HG02884 (cell line): Measurements from ENCODE around the gene NAP1L4.

Source experiments
- ATAC-seq: cut with Tn5 transposase; IDR thresholded peaks from one replicate; pipeline ENCODE4 v1.9.1; 2021; ENCODE audit warnings: mild to moderate bottlenecking, moderate library complexity; ENCODE audit not compliant: unreplicated experiment

NAP1L4 gene

DNA sequence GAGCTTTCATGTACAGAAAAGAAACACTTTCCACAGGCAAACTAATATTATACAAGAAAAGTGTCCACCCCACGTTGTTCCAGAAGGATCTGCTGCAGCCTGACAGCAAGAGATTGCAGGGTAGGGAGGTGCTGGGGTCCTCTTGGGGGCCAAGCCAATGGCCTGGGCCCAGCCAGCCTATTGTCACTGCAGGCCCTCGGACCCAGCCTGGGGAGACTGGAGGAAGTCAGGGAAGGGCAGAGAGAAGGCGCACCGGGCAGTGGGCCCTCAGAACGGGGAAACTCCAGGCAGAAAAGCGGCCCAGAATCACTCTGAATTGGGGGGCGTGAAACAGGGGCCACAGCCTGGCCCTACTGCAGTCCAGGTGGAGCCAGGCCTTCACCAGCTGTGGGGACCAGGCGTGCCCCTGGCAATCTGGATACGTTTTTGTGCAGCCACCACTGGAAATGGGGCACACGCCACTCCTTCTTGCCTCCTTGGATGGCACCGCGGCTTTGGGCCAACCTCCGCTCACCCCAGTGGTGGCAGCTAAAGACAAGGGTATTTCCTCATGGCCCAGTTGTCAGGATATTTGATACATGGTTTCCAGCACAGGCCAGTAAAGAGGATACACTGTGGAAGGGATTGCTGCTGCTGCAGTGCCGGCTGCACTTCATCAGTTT lies 3.9 kb upstream of the NAP1L4 start:
- no peak for ATAC-seq

DNA sequence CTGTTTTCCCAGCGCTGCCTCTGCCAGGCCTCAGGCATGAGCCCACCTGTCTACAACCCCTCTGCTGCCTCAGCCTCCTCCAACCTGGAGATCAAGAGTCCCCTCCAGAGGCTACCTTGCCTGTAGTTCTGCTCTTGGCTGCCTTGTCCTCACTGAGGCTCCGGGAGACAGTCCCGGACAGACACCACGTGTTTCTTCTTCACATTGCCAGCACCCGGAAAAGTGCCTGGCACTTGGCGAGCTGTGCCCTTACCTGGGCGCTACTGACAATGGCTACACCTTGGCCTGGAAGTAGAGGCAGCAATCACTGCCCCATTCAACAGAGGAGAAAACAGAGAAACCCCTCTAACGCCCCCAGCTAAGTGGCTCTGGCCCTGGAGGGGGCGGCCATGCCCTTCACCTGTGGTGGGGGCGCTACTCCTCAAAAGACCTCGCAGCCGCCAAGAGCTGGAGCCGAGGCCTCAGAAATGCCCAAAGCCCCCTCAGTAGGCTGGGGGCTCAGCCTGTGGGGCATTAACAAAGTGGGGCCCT lies 3.0 kb upstream of the NAP1L4 start:
- ATAC-seq = no peak

DNA sequence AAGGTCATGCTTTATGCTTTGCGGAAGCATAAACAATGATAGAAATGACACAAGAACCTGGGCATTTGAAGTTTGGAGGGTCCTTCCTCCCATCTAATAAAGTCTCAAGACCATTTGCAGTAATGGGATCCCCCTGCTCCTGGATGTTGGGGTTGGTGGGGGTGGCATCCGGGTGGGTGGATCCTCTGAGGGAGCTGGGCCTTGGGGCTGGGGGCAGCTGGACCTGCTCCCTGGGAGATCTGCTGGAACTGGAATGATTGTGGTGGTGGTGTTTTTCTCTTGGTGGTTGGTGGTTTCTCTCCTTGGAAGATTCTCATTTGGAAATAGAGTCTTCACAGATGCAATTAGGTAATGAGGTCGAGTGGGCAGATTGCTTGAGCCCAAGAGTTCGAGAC lies 2.2 kb upstream of the NAP1L4 start:
- no peak for ATAC-seq

- no peak for ATAC-seq
These were observed 832 bp upstream of the NAP1L4 start for GRCh38 chr11:2992997-2993325.

DNA sequence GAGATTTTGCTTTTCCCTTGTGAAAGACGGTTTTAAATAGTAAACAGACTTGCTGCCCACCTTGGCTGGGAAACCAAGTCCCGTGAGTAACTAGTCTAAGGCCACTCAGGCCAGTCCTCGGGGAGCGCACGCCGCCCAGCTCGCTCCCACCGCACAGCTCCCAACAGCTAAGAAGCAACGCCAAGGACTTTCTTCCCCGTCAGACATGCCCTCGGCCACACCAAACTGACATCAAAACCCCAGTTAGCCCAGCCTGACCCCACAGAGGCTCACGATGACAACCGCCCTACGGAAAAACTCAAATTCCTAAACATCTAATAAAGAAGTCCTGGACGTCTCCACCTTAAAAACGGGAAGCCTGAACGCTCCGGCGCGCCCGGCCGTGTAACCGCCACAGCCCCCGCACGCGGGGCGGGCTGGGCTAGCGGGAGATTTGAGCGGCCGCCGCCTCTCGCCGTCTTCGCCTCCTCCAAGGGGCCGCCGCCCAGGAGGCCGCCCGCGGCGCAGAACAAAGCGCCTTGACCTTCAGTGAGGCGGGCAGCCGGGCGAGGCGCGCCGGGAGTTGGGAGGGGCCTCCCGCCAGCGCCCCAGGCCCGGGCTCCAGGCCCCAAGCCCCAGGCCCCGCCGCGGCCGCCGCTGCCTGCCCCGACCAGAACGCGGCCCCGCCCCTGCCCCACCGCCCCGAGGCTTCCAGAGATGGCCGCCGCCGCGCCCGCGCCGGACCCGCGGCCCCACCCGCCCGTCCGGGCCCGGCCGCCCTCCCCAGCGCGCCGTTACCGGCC lies 486 bp downstream of the NAP1L4 start:
- peak; percentile 22 for ATAC-seq

DNA sequence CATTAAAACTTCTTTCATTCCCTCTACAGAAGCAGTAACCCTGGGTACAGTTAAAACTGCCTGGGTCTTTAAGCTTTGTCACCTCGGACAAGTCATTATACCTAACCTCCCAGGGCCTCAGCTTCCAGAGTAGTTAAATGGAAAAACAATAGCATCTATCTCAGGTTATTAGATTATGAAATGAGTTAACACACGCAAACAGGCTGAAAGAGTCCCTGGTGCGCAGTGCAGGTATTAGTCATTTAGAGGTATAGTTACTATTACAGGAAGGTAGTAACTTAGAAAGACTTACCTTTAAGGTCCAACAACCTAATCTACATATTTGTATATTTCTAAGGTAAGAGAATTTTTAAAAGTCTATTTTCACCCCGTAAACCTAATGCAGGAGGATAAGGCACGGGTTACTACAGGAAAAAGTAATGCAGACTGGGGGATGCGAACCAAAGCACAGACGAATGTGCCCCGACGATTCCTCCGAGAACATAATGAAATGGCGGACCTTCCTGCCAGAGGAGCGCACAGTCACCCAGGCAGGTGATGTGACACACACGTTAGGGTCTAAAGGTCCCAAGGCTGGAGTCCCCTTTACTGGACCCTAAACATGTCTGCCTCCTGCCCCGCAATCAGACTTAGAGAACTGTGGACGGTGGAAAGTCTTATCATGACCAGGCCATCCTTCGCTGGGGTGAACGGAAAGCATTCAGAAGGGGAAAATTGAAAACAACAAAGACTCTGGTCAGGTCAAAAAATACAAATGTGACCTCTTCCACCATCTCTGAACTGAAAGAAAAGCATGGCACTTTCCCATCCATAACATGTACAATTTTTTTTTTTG lies 1.3 kb downstream of the NAP1L4 start:
- no peak for ATAC-seq

DNA sequence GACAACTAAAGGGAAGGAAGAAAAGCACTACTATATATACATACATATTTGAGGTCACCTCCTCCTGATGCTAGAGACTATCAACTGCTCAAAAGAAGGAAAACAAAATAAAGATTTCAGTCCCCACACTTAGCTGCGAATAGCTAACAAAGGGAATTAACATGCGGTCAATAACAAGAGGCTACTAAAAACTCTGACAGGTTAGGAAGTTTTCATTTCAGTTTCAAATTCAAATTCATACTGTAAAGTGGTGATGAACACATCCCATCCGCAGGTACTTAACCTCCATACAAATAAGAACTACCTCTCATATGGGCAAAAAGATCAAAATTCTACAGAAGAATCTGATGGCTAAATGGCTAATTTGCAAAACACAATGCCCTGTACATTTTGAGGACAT lies 2.6 kb downstream of the NAP1L4 start:
- ATAC-seq = no peak

GRCh38 chr11:2989006-2989405 lies 3.1 kb downstream of the NAP1L4 start:
- no peak for ATAC-seq

DNA sequence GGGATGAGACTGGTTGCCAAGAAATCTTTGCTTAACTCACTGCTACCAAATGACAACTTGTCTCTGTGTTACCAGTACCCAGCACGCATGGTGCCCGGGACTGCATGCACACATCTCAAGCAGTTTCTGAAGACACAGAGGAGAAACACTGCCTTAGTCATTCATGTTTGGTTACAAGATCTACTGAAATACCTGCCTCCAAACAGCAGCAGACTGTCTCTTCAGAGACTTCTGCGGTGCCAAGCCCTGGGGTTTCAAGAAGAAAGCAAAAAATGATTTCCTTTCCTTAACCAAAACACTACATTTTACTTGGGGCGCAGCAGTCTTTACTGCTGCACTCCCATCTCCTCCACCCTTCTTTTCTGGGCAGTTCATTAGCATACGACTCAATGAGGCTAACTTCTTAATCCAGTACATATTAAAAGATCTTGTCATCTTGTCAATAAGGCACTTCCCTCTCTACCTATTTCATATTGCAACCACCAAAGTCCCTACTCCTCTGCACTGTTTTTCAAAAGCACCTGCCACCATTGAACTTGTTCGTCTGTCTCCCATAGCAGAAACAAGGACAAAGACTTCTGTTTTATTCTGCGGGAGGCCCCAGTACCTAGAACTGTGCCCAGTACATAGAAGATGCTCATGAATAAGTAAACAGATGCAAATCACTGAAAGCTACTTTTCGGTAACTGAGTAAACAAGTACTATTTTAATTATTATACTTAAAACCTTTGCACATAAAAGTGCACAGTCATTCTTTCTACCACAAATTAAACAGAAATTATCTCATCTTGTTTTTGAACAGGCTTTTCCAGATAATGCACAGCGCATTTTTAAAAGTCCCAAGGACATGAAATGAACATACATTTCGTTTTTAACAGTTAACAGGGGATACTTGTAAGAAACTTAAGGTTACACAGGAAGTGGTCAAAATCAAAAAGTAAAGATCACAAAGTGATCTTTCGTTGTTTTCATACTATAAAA lies 4.0 kb downstream of the NAP1L4 start:
- ATAC-seq = no peak

GRCh38 chr11:2983908-2984307 lies 8.2 kb downstream of the NAP1L4 start:
- no peak for ATAC-seq

GRCh38 chr11:2982214-2982613 lies 9.9 kb downstream of the NAP1L4 start:
- ATAC-seq = no peak

- no peak for ATAC-seq
These were observed 11.0 kb downstream of the NAP1L4 start for GRCh38 chr11:2981130-2981529.

DNA sequence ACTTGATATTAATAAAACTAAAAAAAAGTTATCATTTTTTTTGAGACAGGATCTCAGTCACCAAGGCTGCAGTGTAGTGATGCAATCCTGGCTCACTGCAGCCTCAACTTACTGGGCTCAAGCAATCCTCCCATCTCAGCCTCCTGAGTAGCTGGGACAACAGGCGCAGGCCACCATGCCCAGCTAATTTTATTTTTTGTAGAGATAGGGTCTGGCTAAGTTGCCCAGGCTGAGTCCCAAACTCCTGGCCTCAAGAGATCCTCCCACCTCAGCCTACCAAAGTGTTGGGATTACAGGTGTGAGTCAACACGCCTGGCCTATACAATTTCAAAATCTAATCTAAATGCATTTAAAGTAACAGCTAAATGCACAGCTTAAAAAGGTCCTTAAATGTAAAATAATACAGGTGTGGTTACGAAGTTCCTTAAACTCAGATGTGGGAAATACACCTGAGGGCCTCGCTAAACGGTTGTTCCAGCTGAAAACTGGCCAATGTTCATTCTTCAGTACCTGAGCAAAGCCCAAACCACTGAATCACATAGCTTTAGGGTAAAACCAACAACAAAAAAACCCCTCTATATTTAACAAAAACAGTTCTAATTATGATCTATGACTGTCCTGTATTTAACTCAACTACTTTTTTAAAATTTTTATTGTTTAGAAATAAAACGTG lies 11.8 kb downstream of the NAP1L4 start:
- no peak for ATAC-seq

DNA sequence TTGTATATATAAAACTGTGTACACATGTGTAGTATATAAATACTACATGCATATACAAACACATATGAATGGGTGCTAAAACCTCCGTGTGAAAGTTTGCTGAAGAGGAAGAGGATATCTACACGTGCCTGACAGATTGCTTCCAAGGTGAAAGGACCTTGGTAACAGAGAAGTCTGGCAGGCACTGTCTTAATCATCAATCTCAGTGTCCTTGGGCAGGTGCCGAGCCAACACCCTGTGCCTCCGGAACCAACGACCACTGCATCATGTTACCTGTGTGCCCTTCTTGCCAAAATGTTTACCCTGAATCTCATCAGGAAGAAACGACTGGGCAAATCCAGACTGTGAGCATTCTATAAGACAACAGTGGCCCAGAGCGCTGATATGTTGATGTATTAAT lies 15.0 kb downstream of the NAP1L4 start:
- ATAC-seq = no peak

DNA sequence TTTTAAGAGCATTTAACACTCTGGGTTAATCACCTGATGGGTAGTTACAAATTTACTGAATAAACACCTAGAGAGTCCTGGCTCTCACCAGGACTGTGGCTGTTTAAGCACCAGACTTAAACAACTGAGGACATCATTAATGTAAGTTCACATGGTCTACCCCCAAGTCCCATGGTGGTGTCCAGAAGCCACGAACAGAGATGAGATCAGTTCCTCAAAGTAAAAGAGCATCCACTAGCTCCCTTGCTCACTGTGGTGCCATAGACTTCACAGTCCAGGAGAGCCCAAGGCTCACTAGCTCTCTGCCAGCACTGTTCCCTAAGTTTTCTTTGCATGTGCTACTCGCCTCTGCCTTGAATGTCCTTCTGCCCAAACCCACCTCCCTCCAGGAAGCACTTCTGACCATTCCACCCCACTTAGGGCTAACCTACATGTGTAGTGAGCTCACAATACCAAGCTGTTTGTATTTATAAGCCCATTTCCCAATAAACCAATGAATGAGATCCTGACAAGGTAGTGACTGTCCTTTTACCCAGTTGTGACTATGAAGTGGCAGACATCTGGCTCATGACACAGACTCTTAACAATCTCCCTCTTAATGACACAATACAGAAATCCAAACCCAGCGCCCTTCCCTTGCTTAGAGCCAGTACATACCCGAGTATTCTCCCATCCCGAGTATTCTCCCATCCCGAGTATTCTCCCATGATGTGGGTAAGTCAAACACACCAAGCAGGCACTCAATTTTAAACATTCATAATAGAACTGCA lies 15.7 kb downstream of the NAP1L4 start:
- no peak for ATAC-seq

DNA sequence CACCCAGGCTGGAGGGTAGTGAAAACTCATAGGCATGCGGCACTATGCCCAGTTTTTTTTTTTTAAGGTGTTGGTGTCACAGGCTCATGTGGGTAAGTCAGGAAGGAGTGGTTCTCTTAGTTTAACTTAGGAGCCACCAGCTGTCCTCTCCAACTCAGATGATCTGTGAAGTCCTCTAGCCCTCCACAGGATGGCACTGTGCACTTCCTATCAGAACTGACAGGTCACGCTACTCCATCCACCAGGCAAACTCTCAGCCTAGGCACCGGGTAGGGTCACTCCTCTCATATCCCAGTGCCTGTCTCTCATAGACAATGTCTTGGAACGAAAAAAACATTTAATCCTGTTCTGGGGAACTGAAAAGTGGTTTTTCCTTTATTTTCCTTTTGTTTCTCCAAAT lies 16.5 kb downstream of the NAP1L4 start:
- ATAC-seq = no peak

DNA sequence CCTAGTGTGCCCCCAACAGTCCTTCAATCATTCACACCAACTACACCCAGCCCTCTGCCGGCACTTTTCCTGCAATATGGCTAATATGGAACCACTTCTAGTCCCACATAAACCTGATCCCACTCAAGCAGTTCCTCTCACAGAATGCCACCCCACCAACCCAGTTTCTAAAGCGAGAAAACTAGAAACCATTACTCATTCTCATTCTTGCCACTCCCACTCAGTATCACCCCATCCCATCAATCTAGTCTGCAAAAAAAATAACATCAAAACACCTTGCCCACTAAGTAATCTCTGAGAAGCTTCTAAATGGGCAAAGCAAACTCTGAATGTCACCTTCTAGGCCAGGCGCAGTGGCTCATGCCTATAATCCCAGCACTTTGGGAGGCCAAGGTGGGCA lies 17.9 kb downstream of the NAP1L4 start:
- ATAC-seq = no peak

- ATAC-seq = no peak
These were observed 23.7 kb downstream of the NAP1L4 start for GRCh38 chr11:2968341-2968900.

GRCh38 chr11:2964782-2965181 lies 27.3 kb downstream of the NAP1L4 start:
- no peak for ATAC-seq
